ENCODE results near the gene POU4F1.

The POU4F1 gene

DNA sequence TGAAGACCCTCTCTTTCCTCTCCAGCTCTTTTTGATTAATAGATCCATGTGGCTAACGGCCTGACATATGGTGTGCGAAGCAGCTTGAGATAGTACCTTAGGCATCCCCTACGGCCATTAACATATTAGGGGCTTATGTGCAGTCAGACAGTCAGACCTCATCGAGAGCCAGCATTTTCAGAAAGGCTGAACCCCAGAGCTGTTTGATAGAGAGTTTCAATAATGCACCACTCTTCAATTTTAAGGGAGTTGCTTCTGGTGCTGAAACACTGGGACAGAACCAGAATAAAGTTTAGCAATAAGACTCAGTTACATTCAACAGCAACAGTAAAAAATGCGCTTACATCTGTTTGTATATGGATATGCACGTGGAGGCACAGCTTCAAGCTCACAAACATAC, 10.8 kb downstream of the POU4F1 start:
- no peak for DNase-seq (ENCODE audit: low read depth)

DNA sequence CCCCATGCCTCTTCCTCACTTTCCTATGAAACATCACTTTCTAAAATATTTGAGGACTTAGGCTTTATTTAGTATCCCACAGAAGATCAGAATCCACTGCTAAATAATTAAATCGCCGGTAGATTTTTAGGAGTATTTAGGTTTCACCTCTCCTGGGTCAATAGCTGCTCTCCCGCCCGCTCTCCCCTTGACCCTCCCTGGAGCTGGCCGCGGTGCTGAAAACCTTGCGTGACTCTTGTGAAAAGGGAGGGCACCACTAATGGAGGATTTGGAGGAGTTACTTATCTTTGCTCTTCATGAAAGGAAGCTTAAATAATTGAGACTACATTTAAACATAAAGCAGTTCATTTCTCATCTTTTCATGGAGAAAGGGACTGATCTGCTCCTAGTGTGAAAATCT, 14.1 kb downstream of the POU4F1 start:
- DNase-seq (ENCODE audit: low read depth): no peak

DNA sequence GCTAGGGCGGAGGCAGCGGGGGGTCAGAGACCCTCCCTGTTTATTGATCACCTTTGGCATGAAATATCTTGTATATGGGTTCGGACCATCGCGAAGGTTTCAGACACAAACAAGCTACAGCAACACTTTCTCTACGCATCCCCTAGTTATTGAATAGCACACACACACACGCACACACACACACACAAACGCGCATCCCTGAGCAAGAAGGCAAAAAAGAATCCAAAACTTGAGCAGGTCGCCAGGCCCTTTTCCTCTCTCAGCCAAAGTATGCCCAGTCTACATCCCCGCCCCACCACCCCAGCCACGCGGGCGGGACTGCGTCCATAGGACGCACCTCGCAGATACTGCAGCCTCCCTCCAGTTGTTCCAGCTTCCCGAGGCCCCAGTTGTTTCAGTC, 16.0 kb downstream of the POU4F1 start:
- DNase-seq (ENCODE audit: low read depth): no peak

DNA sequence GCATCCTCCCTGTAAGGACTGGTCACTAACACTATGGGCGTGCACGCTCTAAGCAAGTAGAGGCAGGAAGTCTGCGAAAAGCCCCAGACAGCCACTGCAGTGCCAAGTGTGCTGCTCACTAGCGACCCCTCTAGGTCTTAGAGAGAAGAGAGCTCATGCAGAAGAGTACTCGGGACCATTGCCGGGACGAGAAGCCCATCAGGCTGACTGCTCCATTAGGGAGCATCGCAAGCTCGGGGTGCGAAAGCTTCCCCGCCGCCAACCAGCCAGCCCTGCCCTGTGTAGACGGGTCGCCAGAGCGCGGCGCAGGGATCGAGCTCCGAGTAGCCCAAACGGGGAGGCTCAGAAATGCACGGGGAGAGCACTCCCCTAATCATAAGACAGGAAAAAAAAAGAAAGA, 16.6 kb downstream of the POU4F1 start:
- DNase-seq (ENCODE audit: low read depth): no peak

DNA sequence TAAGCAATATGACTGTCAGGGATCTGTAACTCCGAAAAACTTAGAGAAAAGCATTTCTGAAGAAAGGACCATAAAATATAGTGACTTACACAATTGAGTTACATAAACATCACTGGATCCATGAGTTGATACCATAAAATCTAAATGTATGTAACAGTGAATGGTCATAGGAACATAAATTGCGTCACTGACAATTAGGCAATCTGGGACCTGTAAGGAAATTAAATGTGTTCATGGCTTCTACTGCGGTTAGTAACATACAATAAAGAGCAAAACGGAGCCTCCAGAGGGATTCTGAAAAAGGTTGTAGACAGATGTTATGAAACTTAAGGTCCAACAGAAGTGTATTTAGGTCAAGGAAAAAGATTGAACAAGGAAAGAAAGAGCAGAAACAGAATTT, 27.1 kb downstream of the POU4F1 start:
- DNase-seq (ENCODE audit: low read depth): no peak

DNA sequence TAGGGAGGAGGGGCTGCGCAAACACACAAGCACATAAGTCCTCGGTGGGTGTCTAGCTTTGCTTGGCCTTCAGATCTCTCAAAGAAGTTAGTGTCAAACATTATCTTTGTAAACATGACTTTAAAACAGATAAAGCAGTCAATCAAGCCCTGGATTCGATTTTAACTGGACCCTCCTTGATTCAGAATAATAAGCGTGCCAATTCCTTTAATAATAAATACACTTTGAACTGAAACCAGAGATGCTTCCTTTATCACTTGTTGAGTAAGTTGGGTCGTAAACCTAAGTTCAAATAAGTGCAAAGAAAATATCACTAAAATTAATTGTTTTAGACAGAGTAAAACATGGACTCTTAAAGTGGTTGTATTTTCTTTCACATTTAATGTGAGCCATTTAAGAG, 30.9 kb downstream of the POU4F1 start:
- no peak for DNase-seq (ENCODE audit: low read depth)

DNA sequence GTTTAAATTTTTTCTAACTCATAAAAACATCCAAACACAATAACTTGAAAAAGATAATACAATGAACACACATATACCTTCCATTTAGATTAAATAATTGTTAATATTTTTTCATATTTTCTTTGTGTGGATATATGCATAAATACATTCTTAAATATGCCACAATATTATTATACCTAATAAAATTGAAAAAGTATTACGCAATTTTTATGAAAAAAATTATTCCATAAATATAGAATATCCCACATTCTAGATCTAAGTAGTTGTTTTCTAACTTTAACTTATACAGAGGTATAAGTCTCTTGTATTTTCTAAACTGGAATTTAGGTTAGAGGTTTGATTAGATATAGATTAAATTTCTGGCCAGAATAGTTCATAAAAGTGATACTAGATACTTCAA, 34.3 kb downstream of the POU4F1 start:
- DNase-seq (ENCODE audit: low read depth): no peak

DNA sequence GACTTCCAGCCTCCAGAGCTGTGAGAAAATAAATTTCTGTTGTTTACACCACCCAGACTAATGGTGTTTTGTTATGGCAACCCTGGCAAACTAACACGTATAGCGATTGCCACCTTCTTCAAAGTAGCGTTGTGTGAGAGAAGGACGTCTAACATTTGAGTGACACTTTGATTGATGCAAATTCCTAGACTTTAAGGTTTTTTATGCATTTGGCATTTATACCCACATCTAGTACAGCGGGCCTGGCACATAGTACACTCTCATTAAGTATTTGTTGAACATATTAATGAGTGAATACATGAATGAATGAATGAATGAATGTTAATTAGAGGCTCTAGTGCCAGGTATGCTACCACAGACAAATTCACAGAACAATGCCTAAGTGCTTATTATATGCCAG, 36.7 kb downstream of the POU4F1 start:
- DNase-seq (ENCODE audit: low read depth): no peak

DNA sequence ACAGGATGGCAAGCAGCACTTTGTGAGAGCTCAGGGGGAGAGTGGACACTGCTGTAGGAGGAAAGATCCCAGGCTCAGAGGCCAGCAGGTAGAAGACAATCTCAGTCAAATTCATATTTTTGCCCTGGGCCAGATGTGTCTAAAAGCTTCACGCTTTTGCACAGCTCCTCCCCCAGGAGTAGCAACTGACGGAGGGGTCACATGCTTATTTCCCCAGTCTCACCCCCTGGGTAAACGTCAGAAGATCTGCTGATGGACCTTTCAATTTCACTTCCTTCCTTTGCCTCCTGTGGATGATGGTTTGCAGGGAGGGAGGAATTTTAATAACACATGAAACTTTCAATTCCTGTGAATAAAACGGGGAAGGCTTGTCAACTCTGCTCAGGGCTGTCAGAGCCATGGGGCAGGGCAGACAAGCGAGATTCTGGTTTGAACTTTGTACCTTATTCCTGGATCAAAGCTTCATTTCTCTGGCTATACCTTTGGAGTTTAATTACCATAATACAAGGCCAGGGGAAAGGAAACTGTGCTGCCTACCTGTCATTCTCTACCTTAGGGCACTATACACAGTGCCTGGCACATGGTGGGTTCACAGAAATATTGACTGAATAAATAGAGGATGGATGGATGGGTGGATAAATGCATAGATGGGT, 41.0 kb downstream of the POU4F1 start:
- no peak for DNase-seq (ENCODE audit: low read depth)
